Neural cell (in vitro differentiated cells): ENCODE measurements around the gene ITGB5.

Source experiments
- CTCF ChIP-seq: fragments of 450-650 bp; IDR thresholded peaks from 2 replicates; pipeline ENCODE4 v1.5.1; 2014; ENCODE audit warnings: antibody characterized with exemption, mild to moderate bottlenecking, moderate library complexity; ENCODE audit not compliant: poor library complexity, severe bottlenecking
- EP300 ChIP-seq: fragments of 450-650 bp; conservative IDR thresholded peaks from 2 replicates; pipeline ENCODE4 v1.6.1; 2014; ENCODE audit warnings: antibody characterized with exemption, mild to moderate bottlenecking, moderate library complexity; ENCODE audit not compliant: poor library complexity, severe bottlenecking
- EZH2 ChIP-seq: fragments of 200-600, 300-800 bp; shearing (Covaris generic), sonication (generic); IDR thresholded peaks from 2 replicates; pipeline ENCODE4 v1.6.1; 2014; ENCODE audit warnings: antibody characterized with exemption, low read length, borderline replicate concordance, mild to moderate bottlenecking; ENCODE audit not compliant: insufficient read depth, poor library complexity, severe bottlenecking
- POLR2AphosphoS5 ChIP-seq: IDR thresholded peaks from 2 replicates; pipeline ENCODE4 v1.6.1; 2012
- RAD21 ChIP-seq: fragments of 450-650 bp; conservative IDR thresholded peaks from 2 replicates; pipeline ENCODE4 v1.6.1; 2014; ENCODE audit warnings: antibody characterized with exemption, mild to moderate bottlenecking, moderate library complexity
- SMC3 ChIP-seq: fragments of 450-650 bp; conservative IDR thresholded peaks from 2 replicates; pipeline ENCODE4 v1.6.1; 2014; ENCODE audit warnings: antibody characterized with exemption, mild to moderate bottlenecking, moderate library complexity; ENCODE audit not compliant: poor library complexity
- TAF1 ChIP-seq: IDR thresholded peaks from 2 replicates; pipeline ENCODE4 v1.6.1; 2012; ENCODE audit warnings: low read depth

DNA sequence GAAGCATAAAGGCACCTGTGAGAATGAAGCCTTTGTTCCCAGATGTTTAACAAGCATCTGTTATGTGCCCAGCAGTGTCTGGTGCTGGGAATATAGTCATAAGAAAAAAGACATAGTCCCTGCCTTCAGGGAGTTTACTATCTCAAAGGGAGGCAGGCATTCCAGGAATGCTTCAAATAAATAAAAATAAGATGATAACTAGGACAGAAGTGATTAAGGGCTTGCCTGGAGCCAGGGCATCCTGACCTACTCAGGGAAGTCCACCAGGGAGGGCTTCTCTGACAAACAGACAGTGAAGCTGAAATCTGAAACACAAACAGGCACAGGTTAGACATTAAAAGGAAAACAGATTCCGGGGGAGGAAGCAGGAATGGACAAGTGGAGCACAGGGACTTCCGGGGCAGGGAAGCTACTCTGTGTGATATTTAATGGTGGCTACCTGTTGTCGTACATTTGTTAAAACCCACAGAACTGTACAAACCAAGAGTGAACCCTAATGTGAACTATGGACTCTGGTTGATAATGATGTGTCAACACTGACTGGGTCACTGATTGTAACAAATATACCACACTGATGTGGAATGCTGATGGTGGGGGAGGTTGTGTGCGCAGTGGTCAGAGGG lies 53.3 kb downstream of the ITGB5 start:
- TF ChIP-seq TAF1 (no peak), SMC3 (no peak), CTCF (no peak), RAD21 (no peak), POLR2AphosphoS5 (no peak), EZH2 (no peak), EP300 (no peak)
